IPS DF 19.7 (cell line): ENCODE data around the gene PWP2.
"Not testable (repeated sequence)": the region's sequence is repeated elsewhere in the genome, so short reads cannot be mapped to it uniquely, and the experiment has no call there.

Experiments
- DNase-seq: peaks from one replicate; pipeline ENCODE4 v3.0.0-alpha.2; 2013; ENCODE audit warnings: low read depth, low spot score

Gene PWP2

GRCh38 chr21:44163167-44163653 is 56.0 kb downstream of the PWP2 start:
- DNase-seq = not testable (repeated sequence)

- DNase-seq = not testable (repeated sequence)
Observed at GRCh38 chr21:44165933-44166332, 58.7 kb downstream of the PWP2 start.

- not testable (repeated sequence) for DNase-seq
Observed at GRCh38 chr21:44167527-44167926, 60.3 kb downstream of the PWP2 start.

GRCh38 chr21:44170326-44170725 is 63.1 kb downstream of the PWP2 start:
- DNase-seq = not testable (repeated sequence)

- DNase-seq = not testable (repeated sequence)
Observed at GRCh38 chr21:44170863-44171262, 63.7 kb downstream of the PWP2 start.

GRCh38 chr21:44171962-44172572 is 64.9 kb downstream of the PWP2 start:
- DNase-seq = not testable (repeated sequence)

GRCh38 chr21:44172741-44173140 is 65.5 kb downstream of the PWP2 start:
- not testable (repeated sequence) for DNase-seq

- DNase-seq = not testable (repeated sequence)
Observed at GRCh38 chr21:44175189-44175588, 68.0 kb downstream of the PWP2 start.

GRCh38 chr21:44176127-44176526 is 68.9 kb downstream of the PWP2 start:
- DNase-seq = not testable (repeated sequence)
